HUES6 (cell line): ENCODE results near the gene SWT1.
"Not testable (repeated sequence)": the region's sequence is repeated elsewhere in the genome, so short reads cannot be mapped to it uniquely, and the experiment has no call there.

Experiments
- H3K27ac ChIP-seq: 2 replicates; pipeline ENCODE4 v1.7.0; 2013; ENCODE audit warnings: low read depth, mild to moderate bottlenecking, low read length, inconsistent platforms
- H3K27me3 ChIP-seq: 2 replicates; pipeline ENCODE4 v1.6.1; 2013; ENCODE audit warnings: low read length; ENCODE audit not compliant: control insufficient read depth, insufficient read depth
- H3K36me3 ChIP-seq: 2 replicates; pipeline ENCODE4 v1.6.1; 2013; ENCODE audit warnings: low read length; ENCODE audit not compliant: control insufficient read depth, insufficient read depth
- H3K4me1 ChIP-seq: 2 replicates; pipeline ENCODE4 v1.6.1; 2013; ENCODE audit warnings: low read length; ENCODE audit not compliant: control insufficient read depth, insufficient read depth
- H3K4me3 ChIP-seq: 2 replicates; pipeline ENCODE4 v1.5.1; 2013; ENCODE audit warnings: low read depth, low read length
- H3K9ac ChIP-seq: one replicate; pipeline ENCODE4 v1.6.1; 2013; ENCODE audit warnings: mild to moderate bottlenecking, low read length
- H3K9me3 ChIP-seq: 2 replicates; pipeline ENCODE4 v1.6.1; 2013; ENCODE audit warnings: low read depth, low read length; ENCODE audit not compliant: control insufficient read depth, insufficient read depth

Gene SWT1

DNA sequence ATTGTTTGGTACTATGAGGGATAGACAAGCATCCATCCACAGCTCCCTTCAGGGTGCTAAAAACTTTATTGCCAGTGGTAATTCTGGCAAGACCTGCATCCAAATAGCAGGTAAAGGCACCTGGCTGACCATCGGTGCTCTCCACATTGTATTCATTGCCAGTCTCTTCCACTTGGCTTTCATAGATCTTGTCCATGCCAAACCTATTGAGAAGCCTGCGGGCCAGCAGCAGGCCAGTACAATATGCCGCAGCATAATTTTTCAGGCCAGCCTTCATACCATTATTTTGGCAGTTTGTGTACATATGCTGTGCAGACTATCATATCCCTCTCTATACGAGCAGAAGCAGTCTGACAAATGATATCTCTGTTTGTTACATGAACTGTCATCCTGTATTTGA, 70.2 kb downstream of the SWT1 start:
- Histone ChIP-seq H3K4me1 (no peaks in the 10 kb centered on the region), H3K27ac (no peak overlapping the region), H3K4me3 (no peak overlapping the region), H3K9ac (no peak overlapping the region), H3K36me3 (peaks cover 2% of the 10 kb centered on the region; the same call in 1 of the 2 replicates), H3K27me3 (no peaks in the 10 kb centered on the region), H3K9me3 (peaks cover 7% of the 10 kb centered on the region; the same call in 1 of the 2 replicates)

DNA sequence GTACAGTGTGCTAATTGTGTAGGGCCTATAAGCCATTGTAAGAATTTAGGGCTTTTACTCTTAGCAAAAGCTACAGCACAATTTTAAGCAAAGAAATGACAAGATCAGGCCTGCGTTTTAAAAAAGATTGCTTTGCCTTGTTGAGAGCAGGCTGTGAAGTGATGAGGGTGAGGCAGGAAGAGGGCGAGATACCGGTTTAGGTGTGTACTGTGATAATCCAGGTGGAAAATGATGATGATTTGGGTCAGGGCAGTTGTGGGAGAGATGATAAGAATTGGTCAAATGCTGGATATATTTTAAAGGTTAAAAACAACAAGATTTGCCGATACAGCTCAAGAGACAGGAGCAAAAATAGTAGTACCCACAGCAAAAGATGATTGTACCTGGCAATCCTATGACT, 72.0 kb downstream of the SWT1 start:
- Histone ChIP-seq H3K4me3 (no peak overlapping the region), H3K4me1 (no peaks in the 10 kb centered on the region), H3K27me3 (no peaks in the 10 kb centered on the region), H3K9ac (no peak overlapping the region), H3K27ac (no peak overlapping the region), H3K36me3 (no peaks in the 10 kb centered on the region), H3K9me3 (peaks cover 3% of the 10 kb centered on the region; the same call in 1 of the 2 replicates)

DNA sequence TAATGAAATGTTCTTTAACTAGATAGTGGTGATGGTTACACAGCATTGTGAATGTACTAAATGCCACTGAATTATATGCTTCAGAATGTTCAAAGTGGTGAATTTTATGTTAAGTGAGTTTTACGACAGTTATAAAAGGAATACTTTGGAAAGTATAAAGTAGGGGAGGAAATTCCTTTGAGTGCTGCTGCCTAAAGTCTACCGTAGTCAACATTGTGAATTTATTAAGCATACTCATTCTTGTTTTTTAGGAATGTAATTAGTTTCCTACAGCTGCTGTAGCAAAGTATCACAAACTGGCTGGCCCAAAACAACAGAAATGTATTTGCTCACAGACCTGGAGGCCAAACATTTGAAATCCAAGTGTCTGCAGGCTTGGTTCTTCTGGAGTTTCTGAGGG, 73.0 kb downstream of the SWT1 start:
- Histone ChIP-seq H3K36me3 (no peaks in the 10 kb centered on the region), H3K4me3 (no peak overlapping the region), H3K4me1 (no peaks in the 10 kb centered on the region)

DNA sequence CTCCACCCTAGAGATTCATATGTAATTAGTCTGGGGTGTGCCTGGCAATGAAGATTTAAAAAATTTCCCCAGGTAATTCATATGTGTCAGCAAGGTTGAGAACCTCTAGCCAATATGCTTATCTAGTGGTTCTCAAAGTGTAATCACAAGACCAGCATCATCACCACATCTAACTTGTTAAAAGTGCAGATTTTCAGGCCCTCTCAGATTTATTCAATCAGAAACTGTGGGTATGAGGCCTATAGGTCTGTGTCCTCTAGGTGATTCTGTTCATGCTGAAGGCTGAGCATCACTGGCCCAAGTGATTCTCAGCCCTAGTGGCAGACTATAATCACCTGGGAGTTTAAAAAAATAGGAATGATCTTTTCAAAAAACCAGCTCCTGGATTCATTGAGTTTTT, 75.9 kb downstream of the SWT1 start:
- Histone ChIP-seq H3K27me3 (no peaks in the 10 kb centered on the region), H3K27ac (no peak overlapping the region), H3K4me3 (no peak overlapping the region), H3K36me3 (no peaks in the 10 kb centered on the region), H3K9me3 (no peaks in the 10 kb centered on the region), H3K4me1 (no peaks in the 10 kb centered on the region), H3K9ac (no peak overlapping the region)

More for the DNA sequence above, 73.0 kb downstream of the SWT1 start:
- H3K9me3 ChIP-seq, result no peaks in the 10 kb centered on the region
- H3K27me3 ChIP-seq, result no peaks in the 10 kb centered on the region
- H3K9ac ChIP-seq, result no peak overlapping the region
- H3K27ac ChIP-seq, result no peak overlapping the region

- H3K27me3 ChIP-seq, H3K4me3 ChIP-seq, H3K4me1 ChIP-seq, H3K9me3 ChIP-seq, H3K36me3 ChIP-seq, H3K27ac ChIP-seq, H3K9ac ChIP-seq: not testable (repeated sequence)
These were observed 77.2 kb downstream of the SWT1 start for GRCh38 chr1:185234183-185234582.

DNA sequence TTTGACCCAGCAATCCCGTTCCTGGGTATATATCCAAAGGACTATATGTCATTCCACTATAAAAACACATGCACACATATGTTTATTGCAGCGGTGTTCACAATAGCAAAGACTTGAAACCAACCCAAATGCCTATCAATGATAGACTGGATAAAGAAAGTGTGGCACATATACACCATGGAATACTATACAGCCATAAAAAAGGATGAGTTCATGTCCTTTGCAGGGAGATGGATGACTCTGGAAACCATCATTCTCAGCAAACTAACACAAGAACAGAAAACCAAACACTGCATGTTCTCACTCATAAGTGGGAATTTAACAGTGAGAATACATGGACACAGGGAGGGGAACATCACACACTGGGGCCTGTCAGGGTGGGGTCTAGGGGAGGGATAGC, 80.2 kb downstream of the SWT1 start:
- H3K36me3 ChIP-seq, H3K4me3 ChIP-seq, H3K4me1 ChIP-seq, H3K27ac ChIP-seq, H3K27me3 ChIP-seq, H3K9me3 ChIP-seq, H3K9ac ChIP-seq: not testable (repeated sequence)

GRCh38 chr1:185237661-185238060, 80.7 kb downstream of the SWT1 start:
- H3K4me1 ChIP-seq, result no peaks in the 10 kb centered on the region
- H3K27me3 ChIP-seq, result no peaks in the 10 kb centered on the region
- H3K36me3 ChIP-seq, result no peaks in the 10 kb centered on the region
- no peak overlapping the region for H3K9ac ChIP-seq
- H3K4me3 ChIP-seq, result no peak overlapping the region
- H3K27ac ChIP-seq, result no peak overlapping the region
- H3K9me3 ChIP-seq, result no peaks in the 10 kb centered on the region

DNA sequence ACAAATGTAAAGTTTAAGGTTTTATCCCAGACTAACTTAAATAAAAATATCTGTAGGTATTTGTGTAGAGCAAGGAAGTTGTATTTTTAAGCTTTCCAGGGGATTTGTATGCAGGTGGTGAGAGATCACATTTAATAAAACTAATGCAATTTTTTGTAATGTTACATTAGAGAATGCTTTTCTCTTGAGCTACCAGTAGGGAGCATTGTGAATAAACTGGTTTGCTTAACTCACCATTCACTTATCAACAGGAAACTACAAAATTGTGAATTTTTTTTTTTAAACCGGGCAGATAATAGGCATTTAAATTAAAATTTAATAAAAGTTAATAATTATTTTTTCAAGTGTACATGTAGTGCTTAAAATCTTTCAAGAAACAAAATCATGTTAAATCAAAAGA, 81.5 kb downstream of the SWT1 start:
- Histone ChIP-seq H3K36me3 (no peaks in the 10 kb centered on the region), H3K27me3 (no peaks in the 10 kb centered on the region), H3K9me3 (no peaks in the 10 kb centered on the region), H3K4me3 (no peak overlapping the region), H3K27ac (no peak overlapping the region), H3K9ac (no peak overlapping the region), H3K4me1 (no peaks in the 10 kb centered on the region)

DNA sequence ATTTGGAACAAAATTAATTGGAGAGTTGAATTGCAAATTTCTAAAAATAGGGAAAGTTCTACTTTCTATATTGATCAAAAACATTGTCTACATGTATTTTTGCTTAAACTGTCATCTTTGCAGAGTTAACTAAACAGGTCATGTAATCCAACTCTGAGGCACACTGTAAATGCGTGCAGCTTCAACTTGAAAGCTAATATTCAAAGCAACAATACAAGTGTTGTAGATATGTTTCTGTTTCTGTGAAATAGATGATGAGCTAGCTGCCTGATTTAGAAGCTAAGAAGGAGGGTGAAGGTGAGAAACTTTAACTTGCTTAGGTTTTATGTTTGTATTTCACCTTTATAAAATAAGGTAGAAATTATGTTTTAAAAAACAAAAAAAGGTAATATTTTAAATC, 82.9 kb downstream of the SWT1 start:
- Histone ChIP-seq H3K9ac (no peak overlapping the region), H3K4me3 (no peak overlapping the region), H3K36me3 (no peaks in the 10 kb centered on the region), H3K4me1 (no peaks in the 10 kb centered on the region), H3K27ac (no peak overlapping the region), H3K27me3 (no peaks in the 10 kb centered on the region), H3K9me3 (no peaks in the 10 kb centered on the region)

DNA sequence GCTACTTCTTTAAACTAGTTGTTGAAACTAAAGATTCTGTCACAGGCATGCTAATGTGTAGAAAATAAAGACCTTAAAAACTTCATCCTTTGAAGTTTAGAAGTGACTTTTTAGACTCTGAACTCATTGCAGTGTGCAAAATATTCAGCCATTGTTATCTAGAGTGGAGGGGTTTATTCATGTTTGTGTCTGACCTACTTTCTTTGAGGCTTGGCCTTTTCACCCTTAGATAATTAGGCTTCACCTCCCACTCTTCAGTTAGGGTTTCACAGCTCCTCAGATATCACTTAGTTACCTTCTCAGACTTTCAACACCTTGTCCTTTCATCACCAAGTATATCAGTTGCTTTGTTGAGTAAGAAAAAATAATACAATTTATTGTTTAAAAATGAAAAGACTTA, 84.2 kb downstream of the SWT1 start:
- H3K27ac ChIP-seq, result no peak overlapping the region
- no peaks in the 10 kb centered on the region for H3K4me1 ChIP-seq
- H3K9ac ChIP-seq, result no peak overlapping the region
- no peak overlapping the region for H3K4me3 ChIP-seq
- H3K36me3 ChIP-seq, result no peaks in the 10 kb centered on the region
- H3K9me3 ChIP-seq, result no peaks in the 10 kb centered on the region
- no peaks in the 10 kb centered on the region for H3K27me3 ChIP-seq

- peaks cover 3% of the 10 kb centered on the region for H3K4me1 ChIP-seq
- H3K27me3 ChIP-seq, result no peaks in the 10 kb centered on the region
- no peaks in the 10 kb centered on the region for H3K36me3 ChIP-seq
- H3K9me3 ChIP-seq, result no peaks in the 10 kb centered on the region
- H3K9ac ChIP-seq, result no peak overlapping the region
- no peak overlapping the region for H3K4me3 ChIP-seq
- H3K27ac ChIP-seq, result no peak overlapping the region
These were observed 87.2 kb downstream of the SWT1 start for GRCh38 chr1:185244015-185244747.
